Stimulated activated CD4-positive, alpha-beta T cell treated with anti-CD3 and anti-CD28 coated beads, Interleukin-15, amount 100 ng/mL, for 1 hour (primary cell): ENCODE data around the gene CSNK1G1.
"Not testable (repeated sequence)": the region's sequence is repeated elsewhere in the genome, so short reads cannot be mapped to it uniquely, and the experiment has no call there.

Experiments
- DNase-seq, 2 donors: peaks; one replicate each; pipeline ENCODE4 v3.0.0-alpha.2; 2020; ENCODE audit warnings: low read depth in 1 of 2, low spot score in 1 of 2

The CSNK1G1 gene

GRCh38 chr15:64246364-64247189 is 109.4 kb downstream of the CSNK1G1 start:
- DNase-seq: no peak

DNA sequence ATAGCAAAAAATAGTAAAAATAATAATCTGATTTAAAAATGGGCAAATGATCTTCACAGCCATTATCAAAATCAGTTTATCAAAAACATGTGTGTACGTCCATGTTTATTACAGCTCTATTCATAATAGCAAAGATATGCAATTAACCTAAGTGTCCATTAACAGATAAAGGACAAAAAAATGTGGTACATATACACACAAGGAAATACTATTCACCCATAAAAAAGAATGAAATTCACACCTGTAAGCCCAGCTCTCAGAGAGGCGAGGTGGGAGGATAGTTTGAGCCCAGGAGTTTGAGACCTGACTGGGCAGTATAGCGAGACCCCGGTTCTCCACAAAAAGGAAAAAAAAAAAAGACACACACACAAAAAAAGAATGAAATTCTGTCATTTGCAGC is 110.6 kb downstream of the CSNK1G1 start:
- DNase-seq: no peak

GRCh38 chr15:64237677-64238076 is 118.3 kb downstream of the CSNK1G1 start:
- DNase-seq: no peak

GRCh38 chr15:64236156-64236894 is 119.6 kb downstream of the CSNK1G1 start:
- DNase-seq: no peak

GRCh38 chr15:64235552-64235951 is 120.4 kb downstream of the CSNK1G1 start:
- no peak for DNase-seq

- no peak for DNase-seq
These were observed 122.7 kb downstream of the CSNK1G1 start for GRCh38 chr15:64233299-64233698.

DNA sequence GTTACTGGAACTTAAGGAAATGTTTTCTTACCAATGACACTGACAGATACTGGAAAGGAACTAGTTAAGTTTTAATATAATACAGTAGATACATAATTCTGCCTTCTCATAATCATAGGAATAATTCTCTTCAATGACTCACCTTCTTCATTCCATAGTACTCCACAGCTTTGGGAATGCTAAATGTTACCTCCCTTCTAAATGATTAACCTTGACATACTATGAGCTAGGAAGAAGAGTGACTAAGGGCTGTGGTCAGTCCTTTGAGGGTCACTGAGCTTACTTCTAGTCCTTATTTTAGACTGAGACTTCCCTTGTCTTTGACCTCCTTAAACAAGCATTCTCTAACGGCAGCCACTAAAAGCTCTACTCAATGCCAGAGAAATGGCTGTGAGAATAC is 123.6 kb downstream of the CSNK1G1 start:
- DNase-seq: no peak

DNA sequence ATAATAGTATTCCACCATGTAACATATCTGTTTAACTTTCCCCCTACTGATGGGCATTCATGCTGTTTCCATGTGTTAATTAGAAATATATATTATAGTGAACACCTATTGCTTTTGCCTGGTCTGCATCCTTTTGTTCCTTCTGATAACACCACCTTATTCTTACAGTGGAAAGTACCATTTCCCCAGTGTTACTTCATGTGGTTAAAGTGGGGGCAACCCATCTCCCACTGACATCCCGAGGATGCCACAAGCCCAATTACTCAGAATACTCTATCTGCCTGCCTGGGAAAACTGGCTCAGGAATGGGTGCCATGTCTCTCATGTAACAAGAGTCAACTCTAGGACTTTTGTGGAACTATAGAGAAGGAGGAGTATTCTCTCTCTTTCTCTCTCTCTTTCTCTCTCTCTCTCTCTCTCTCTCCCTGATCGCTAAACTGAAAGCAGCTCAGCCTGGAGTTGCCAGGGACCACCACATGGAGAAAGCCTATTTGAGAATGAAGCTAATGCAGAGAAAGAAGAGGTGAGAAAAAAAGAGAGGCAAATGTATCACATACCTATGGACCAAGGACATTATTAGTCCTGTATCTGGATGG is 126.7 kb downstream of the CSNK1G1 start:
- DNase-seq: no peak

DNA sequence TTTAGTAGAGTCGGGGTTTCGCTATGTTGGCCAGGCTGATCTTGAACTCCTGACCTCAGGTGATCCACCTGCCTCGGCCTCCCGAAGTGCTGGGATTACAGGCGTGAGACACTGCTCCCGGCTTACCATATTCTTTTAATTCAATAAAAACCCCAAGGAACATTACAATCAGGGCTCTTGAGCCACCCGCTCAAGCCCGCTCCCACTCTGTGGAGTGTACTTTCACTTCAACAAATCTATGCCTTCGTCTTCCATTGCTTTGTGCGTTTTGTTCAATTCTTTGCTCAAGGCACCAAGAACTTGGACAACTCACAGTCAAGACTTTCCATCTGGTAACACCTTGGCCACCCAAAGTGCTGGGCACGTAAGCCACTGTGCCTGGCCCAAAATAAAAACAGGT is 130.2 kb downstream of the CSNK1G1 start:
- no peak for DNase-seq

DNA sequence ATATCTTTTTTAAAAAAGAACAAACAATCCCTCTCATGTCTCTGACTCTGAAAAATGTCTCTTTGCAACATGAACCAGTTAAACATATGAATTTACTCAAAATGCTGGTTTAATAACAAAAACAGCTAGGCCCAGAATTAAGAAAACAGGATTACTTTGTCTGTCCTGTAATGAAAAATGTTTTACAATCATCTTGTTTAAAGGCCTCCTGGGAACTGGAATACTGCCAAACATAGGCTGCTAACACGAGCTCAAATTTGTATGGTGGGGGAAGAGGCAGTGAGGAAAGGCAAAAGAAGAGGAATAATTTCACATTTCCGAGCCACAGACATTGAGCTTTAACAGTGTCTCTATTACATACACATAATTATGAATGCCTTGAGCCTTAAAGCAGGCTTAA is 131.5 kb downstream of the CSNK1G1 start:
- no peak for DNase-seq

DNA sequence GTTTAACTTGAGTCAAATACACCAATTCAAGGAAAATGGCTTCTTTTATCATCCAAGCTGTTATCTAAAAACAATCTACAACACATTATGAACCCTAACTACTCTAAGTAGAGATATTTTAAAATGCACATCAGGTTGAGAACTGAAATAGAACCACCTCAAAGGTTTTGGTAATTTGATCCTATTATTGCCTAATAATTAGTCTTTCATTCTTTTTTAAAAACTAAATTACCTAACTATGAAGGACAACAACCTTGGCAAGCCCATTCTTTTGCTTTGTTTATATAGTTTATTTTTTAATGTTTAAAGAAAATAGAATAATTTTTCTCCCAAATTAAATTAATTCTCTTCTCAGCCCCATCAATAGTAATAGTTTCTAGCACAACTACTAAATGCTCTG is 132.1 kb downstream of the CSNK1G1 start:
- DNase-seq: no peak

DNA sequence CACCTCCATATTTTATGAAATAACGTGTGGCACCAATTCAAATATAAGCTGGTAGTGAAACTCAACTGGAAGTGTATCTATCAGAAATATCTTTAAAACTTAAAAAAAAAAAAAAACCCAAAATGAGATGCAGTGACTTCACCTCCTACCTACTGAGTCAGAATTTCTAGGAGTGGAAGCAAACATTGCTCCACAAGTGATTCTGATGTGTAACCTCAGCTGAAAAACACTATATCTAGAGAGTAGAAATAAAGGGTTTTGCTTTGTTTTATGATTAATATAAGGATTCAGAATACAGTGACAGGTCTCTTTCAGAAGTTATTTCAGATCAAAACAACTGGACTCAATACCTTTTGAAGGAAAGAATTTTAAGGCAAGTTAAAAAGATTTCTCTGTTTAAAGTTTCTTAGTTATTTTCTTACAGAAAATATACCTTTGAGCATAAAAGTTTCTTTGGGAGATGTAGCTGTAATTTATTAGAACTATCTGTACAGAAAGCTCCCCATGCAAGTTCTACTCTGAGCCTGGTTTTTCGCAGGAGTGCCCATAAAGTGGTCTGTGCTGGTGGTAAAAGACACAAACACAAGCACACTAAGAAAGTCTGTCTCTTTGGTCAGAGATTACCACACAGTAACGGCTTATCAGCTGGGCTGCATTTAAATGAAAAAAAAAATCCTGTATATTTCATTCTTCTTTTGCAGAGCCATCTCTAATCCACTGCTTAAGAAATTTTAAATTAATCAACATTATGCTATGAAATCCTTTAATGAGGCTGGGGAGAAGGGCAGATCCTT is 133.2 kb downstream of the CSNK1G1 start:
- DNase-seq: no peak

GRCh38 chr15:64221911-64222310 is 134.1 kb downstream of the CSNK1G1 start:
- DNase-seq: not testable (repeated sequence)

GRCh38 chr15:64217429-64217750 is 138.6 kb downstream of the CSNK1G1 start:
- DNase-seq: not testable (repeated sequence)

DNA sequence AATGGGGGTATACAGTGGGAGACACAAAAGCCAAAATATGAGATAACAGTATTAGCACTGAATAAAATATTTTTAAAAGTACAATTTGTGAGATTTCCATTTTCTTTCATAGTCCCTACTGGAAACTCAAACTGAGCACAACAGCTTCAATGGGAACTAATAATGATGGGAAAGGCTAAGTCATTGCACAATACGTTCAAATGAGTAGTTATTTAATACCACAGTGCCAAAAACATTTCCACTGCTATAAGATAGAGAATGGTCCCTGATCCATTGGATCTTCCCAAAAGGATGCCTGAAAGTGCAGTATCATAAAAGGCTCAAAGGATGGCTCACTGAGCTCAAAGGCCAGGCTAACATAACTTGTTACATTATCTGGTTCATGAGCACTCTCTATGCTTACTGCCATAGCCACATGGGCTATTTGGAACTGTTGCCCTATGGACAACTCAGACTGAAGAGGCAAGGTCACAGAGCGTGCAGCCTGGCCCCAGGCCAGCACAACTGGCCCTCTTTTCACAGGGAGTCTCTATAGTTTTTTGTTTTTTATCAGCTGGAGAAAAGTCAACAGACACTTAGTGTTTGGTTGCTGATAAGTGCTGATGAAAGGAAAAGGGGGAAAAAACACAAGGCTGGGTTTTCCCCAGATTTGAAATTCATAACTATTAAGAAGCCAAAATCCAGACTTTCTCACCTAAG is 139.1 kb downstream of the CSNK1G1 start:
- no peak for DNase-seq

DNA sequence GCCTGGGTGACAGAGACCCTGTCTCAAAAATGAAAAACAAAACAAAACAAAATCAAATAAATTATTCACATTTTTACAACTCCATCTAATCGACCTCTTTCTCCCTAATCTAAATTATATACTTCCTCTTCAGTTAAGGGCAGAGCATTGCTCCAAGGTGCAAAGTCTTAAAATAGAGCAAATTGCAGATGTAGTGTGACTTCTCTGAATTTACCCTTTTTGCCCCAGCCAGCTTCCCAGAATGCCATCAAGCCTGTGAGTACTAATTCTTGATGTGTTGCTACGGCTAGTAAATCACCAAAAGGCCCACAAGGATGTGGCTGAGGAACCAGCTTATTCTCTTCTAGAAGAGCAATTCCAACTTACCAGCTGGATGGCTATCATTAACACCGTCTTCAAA is 139.8 kb downstream of the CSNK1G1 start:
- no peak for DNase-seq

DNA sequence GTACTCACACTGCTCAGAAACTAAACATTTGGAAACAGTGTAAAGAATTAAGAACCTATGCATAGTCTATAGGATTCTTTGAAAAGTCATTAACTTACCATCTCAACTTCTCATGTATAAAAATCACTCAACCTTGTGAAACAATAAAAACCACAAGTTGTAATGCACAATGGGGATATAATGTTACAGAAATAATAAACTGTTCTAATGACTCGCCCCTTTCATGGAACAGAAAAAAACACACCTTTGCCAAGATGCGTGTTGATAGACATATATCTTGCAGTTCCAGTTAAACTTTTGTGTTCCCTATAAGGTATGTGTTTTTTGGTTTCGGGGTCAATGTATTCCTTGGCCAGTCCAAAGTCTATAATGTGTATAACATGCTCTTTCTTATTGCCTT is 142.3 kb downstream of the CSNK1G1 start:
- no peak for DNase-seq

DNA sequence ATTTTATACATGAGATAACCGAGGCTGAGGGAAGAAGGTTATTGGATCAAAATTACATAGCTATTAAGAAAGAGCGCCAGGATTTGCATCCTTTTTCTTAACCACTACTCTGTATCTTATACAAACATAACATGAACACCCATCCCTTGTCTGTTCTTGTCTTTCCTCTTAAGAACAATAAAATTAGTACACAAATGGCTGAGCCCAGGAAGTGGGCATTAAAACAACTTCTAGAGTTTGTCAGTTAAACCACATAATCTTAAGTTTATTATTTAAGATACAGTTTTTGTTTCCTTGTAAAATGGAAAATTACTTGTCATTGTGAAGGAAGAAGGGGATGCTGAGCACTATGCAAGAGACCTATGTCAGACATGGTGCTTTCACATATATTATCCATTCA is 144.3 kb downstream of the CSNK1G1 start:
- no peak for DNase-seq

- no peak for DNase-seq
These were observed 145.6 kb downstream of the CSNK1G1 start for GRCh38 chr15:64210371-64210770.

- no peak for DNase-seq
These were observed 146.2 kb downstream of the CSNK1G1 start for GRCh38 chr15:64209680-64210334.
